ENCODE data around the gene MT1G.

DNA sequence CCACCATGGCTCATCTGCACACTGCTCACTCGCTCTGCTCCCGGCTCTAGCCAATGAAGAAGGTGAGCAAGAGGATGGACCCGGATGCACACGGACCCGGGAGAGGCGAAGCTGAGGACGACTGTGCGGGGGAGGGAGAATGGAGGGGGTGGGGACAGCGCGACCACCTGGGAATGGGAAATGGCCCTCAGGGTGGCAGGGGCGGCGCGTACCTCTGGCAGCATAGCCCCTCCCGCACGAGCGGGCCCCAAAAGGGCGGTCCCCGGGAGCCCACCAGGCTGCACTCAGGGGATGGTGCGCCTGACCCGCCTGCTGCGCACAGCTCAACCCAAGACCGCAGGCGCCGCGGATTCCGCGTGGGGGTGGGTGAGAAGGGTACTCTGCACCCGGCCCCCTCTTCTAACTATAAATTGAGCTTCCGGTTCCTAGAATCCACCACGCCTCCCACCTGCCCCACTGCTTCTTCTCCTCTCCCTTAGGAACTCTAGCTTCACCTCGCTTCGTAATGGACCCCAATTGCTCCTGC is 7.9 kb upstream of the MT1G start:
- TF ChIP-seq EZH2 (IDR thresholded peaks at IDR 0.05) (no peak), POLR2AphosphoS5 (IDR thresholded peaks at IDR 0.05; ENCODE audit: borderline replicate concordance, low read depth, low read length) (no peak)

Measured in SK-N-MC (cell line).